Activated naive CD4-positive, alpha-beta T cell treated with anti-CD3 and anti-CD28 coated beads, Interleukin-2, amount 50 U/mL, for 16 hours (primary cell): ENCODE measurements around the gene COX7B2.

Experiments used
- DNase-seq: peaks from one replicate; pipeline ENCODE4 v3.0.0-alpha.2; 2020

Gene COX7B2

GRCh38 chr4:46698891-46699290 lies 210.2 kb downstream of the COX7B2 start:
- DNase-seq, result no peak
